Lung (tissue), 12 donors: ENCODE results near the gene CRELD2. TPM values are rescaled to one million over a fixed set of nuclear protein-coding genes. Genes with fewer than 3 reads are reported as not detected.

Experiments used
- ATAC-seq: fragments of 200-7000 bp; cut with Tn5 transposase; one replicate; pipeline ENCODE4 v1.9.1; 2020; ENCODE audit warnings: moderate number of reproducible peaks; ENCODE audit not compliant: insufficient read depth, low FRiP score
- DNase-seq, 3 donors: peaks; one replicate each; pipeline ENCODE4 v3.0.0-alpha.2; 2013 to 2017
- H3K27ac ChIP-seq, 2 donors: one replicate each; pipeline ENCODE4 v1.5.1; 2013; ENCODE audit warnings: mild to moderate bottlenecking in 2 of 2, moderate library complexity in 2 of 2, control low read depth in 1 of 2, inconsistent platforms in 1 of 2, low read depth in 1 of 2, low read length in 1 of 2
- H3K27me3 ChIP-seq, 3 donors: one replicate each; pipeline ENCODE4 v1.5.1; 2013; ENCODE audit warnings: low read length in 2 of 3; ENCODE audit not compliant: control insufficient read depth in 3 of 3, insufficient read depth in 3 of 3
- H3K36me3 ChIP-seq, 4 donors: one replicate each; pipeline ENCODE4 v1.5.1; 2013; ENCODE audit warnings: low read length in 4 of 4, mild to moderate bottlenecking in 1 of 4, moderate library complexity in 1 of 4; ENCODE audit not compliant: control insufficient read depth in 4 of 4, insufficient read depth in 4 of 4
- H3K4me1 ChIP-seq, 5 donors: one replicate each; pipeline ENCODE4 v1.5.1; 2013; ENCODE audit warnings: low read length in 5 of 5, mild to moderate bottlenecking in 2 of 5, moderate library complexity in 1 of 5; ENCODE audit not compliant: control insufficient read depth in 5 of 5, insufficient read depth in 5 of 5
- H3K4me3 ChIP-seq: one replicate; pipeline ENCODE4 v1.5.1; 2013; ENCODE audit warnings: mild to moderate bottlenecking, control low read depth, moderate library complexity
- H3K9ac ChIP-seq, 2 donors: one replicate each; pipeline ENCODE4 v1.5.1; 2013; ENCODE audit warnings: low read length in 2 of 2, control low read depth in 1 of 2; ENCODE audit not compliant: insufficient read depth in 1 of 2
- H3K9me3 ChIP-seq, 4 donors: one replicate each; pipeline ENCODE4 v1.5.1; 2013; ENCODE audit warnings: low read length in 3 of 4, mild to moderate bottlenecking in 1 of 4, moderate library complexity in 1 of 4; ENCODE audit not compliant: control insufficient read depth in 4 of 4, insufficient read depth in 3 of 4
- CTCF ChIP-seq: IDR thresholded peaks from 2 replicates; pipeline ENCODE4 v1.5.1; 2012; ENCODE audit warnings: mild to moderate bottlenecking; ENCODE audit errors: control extremely low read depth, extremely low read depth
- WGBS, 2 donors: extraction: QIAGEN DNeasy Blood & Tissue Kit; methylation state at CpG; one replicate each; pipeline ENCODE4 v1.1.7; 2013; 5-methylcytosine and 5-hydroxymethylcytosine counted together
- polyA plus RNA-seq, 2 donors: library from polyadenylated mRNA; stranded (reverse); fragments of 200-250 nt; gene quantifications; one replicate each; pipeline ENCODE4 v1.2.1, GENCODE V29; 2013
- total RNA-seq, 2 donors: library from RNA; depleted of rRNA in 1 of 2; stranded (reverse); fragments of >200 nt in 1 of 2; gene quantifications; one replicate each; pipeline ENCODE4 v1.2.1, GENCODE V29; 2014 to 2021
- donor health status: control.
- donor health status: control.
- donor health status: Bipolar disorder and iron deficiency.
- donor health status: healthy.
- donor health status: DM: yes; HTN: yes; CAD: no.

Gene CRELD2
- total and polyA plus RNA-seq, 4 donors, result 18.7 to 110 (median 71.9) TPM

DNA sequence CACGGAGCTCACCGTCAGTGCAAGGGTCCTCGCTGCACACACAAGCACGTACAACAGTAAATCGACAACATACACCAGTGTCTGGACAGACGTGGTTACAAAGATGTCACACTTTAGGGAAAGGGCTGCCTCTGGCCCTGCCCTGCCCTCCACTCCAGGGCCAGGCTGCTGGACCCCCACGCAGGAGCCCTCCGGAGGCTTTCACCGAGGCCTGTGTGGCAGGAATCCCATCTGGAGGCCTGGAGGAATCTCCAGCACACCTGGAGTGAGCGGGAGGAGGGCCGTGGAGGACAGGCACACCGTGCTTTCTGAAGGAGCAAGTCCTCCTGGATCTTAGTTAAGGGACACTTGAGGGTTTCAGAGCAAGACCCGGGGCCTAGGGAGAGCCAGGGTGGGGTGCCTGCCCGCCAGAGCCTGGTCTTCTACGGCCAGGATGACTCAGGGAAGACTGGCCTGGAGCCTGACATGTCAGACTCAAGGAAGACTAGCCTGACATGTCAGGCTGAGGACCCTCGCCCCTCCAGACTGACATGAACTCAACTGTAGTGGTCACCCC, 40.0 kb downstream of the CRELD2 start:
- no peak for ATAC-seq
- no peaks in the 10 kb centered on the region for H3K27me3 ChIP-seq
- peaks cover 0 to 18% (median 5%) of the 10 kb centered on the region in 4 donors for H3K36me3 ChIP-seq
- WGBS, 2 donors, result 82 to 91% methylated on average over 16 of the region's 16 CpGs
- no peak overlapping the region for H3K4me3 ChIP-seq
- peaks cover 0 to 3% (median 0%) of the 10 kb centered on the region in 4 donors for H3K9me3 ChIP-seq
- peaks cover 0 to 46% (median 13%) of the 10 kb centered on the region in 5 donors for H3K4me1 ChIP-seq
- no peak for DNase-seq
- peak overlapping the region in 1 of 2 donors; percentile 90 for H3K27ac ChIP-seq
- H3K9ac ChIP-seq, result no peak overlapping the region
- TF ChIP-seq CTCF, result no peak

GRCh38 chr22:49958931-49959781, 40.7 kb downstream of the CRELD2 start:
- no peak for DNase-seq
- ATAC-seq, result no peak
- Histone ChIP-seq H3K27ac (peak overlapping the region; percentile 90 to 93), H3K27me3 (no peaks in the 10 kb centered on the region), H3K9ac (peak overlapping the region in 1 of 2 donors; percentile 38), H3K4me1 (peaks cover 0 to 40% (median 13%) of the 10 kb centered on the region in 5 donors), H3K9me3 (peaks cover 0 to 3% (median 0%) of the 10 kb centered on the region in 4 donors), H3K4me3 (peak overlapping the region; percentile 58), H3K36me3 (peaks cover 0 to 25% (median 8%) of the 10 kb centered on the region in 4 donors)
- TF ChIP-seq CTCF, result no peak
- 64 to 79% methylated on average over 29 of the region's 29 CpGs for WGBS, 2 donors

DNA sequence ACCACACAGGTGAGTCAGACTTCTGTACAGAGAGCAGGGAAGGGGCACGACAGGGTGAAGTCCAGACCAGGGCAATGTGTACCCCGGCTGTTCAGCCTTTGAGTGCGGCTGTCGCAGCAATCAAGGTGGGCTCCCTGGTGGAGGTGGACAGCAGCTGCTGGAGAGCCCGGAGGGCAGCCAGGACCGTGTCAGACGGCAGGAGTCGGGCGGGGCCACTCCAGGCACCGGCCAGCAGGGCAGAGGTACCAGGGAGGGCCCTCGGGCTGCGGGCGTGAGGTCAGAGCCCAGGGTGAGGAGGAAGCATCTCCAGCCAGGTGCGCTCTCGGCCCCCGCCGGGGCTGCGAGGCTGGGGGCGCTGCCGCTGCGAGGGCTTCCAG, 41.3 kb downstream of the CRELD2 start:
- peaks cover 0 to 3% (median 0%) of the 10 kb centered on the region in 4 donors for H3K9me3 ChIP-seq
- ATAC-seq (no peak), DNase-seq (no peak)
- peak overlapping the region; percentile 58 for H3K4me3 ChIP-seq
- peaks cover 0 to 40% (median 13%) of the 10 kb centered on the region in 5 donors for H3K4me1 ChIP-seq
- H3K36me3 ChIP-seq, result peaks cover 0 to 31% (median 8%) of the 10 kb centered on the region in 4 donors
- H3K27me3 ChIP-seq, result no peaks in the 10 kb centered on the region
- peak overlapping the region; percentile 37 to 38 for H3K9ac ChIP-seq
- no peak for TF ChIP-seq CTCF
- WGBS, 2 donors, result 7% methylated on average over 19 to 21 of the region's 21 CpGs
- peak overlapping the region; percentile 90 to 93 for H3K27ac ChIP-seq
